ENCODE measurements around the gene TMEM45A.

TMEM45A gene

DNA sequence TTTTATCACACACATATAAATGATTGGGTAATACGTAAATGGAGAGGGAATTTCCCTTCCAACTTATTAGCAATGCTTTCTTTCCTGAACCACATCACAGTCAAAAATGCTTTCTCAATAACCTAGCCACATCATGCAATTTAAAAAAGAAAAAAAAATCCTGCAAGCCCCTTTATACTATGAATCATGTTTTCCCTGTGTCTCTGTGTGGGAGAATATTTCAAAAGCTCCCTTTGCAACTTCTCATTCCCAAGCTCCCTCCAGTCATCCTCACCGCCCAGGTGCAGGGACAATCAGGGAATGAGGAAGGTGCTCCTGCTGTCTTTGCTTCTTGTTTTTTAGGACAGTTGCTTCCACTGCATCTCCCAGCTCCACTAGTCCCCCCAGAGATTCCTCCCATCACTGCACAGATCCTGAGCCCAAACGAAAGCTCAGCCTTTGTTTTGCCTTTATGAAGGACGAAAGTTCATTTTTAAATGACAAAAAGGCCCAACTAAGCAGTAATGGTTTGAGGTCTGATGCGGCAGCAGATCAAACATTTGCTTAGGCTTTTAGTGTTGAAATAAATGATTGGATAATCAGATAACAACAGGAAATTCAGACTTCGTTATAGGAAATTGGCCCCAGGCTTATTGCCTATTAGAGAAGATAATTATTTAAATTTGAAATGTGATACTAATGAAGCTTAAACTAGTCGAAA, 69.2 kb downstream of the TMEM45A start:
- peak; percentile 53 for ATAC-seq
- TF ChIP-seq ZNF8 (CRISPR knock-in tag; IDR thresholded peaks at IDR 0.05) (no peak), ZNF565 (CRISPR knock-in tag; conservative IDR thresholded peaks at IDR 0.05; ENCODE audit: low read depth) (no peak), TOX (CRISPR knock-in tag; IDR thresholded peaks at IDR 0.05; ENCODE audit: borderline replicate concordance) (no peak), ZNF70 (CRISPR knock-in tag; IDR thresholded peaks at IDR 0.05) (no peak), RARB (CRISPR knock-in tag; IDR thresholded peaks at IDR 0.05) (no peak), BACH2 (CRISPR knock-in tag; IDR thresholded peaks at IDR 0.05; ENCODE audit: borderline replicate concordance) (no peak), ZFP3 (CRISPR knock-in tag; IDR thresholded peaks at IDR 0.05) (no peak), ESRRG (CRISPR knock-in tag; IDR thresholded peaks at IDR 0.05) (no peak), PPARA (CRISPR knock-in tag; IDR thresholded peaks at IDR 0.05; ENCODE audit: borderline replicate concordance) (no peak), GLIS3 (CRISPR knock-in tag; IDR thresholded peaks at IDR 0.05) (no peak), ZFP30 (CRISPR knock-in tag; IDR thresholded peaks at IDR 0.05) (no peak), ISL1 (CRISPR knock-in tag; IDR thresholded peaks at IDR 0.05) (peak; percentile 56), CSDC2 (CRISPR knock-in tag; IDR thresholded peaks at IDR 0.05) (no peak), TCF4 (CRISPR knock-in tag; IDR thresholded peaks at IDR 0.05; ENCODE audit: borderline replicate concordance) (peak; percentile 26; the same call in 1 of the 2 replicates), ARNTL (CRISPR knock-in tag; IDR thresholded peaks at IDR 0.05; ENCODE audit: borderline replicate concordance, low read depth) (no peak), OSR1 (CRISPR knock-in tag; IDR thresholded peaks at IDR 0.05) (no peak)
- TF ChIP-seq, protein P1, sequence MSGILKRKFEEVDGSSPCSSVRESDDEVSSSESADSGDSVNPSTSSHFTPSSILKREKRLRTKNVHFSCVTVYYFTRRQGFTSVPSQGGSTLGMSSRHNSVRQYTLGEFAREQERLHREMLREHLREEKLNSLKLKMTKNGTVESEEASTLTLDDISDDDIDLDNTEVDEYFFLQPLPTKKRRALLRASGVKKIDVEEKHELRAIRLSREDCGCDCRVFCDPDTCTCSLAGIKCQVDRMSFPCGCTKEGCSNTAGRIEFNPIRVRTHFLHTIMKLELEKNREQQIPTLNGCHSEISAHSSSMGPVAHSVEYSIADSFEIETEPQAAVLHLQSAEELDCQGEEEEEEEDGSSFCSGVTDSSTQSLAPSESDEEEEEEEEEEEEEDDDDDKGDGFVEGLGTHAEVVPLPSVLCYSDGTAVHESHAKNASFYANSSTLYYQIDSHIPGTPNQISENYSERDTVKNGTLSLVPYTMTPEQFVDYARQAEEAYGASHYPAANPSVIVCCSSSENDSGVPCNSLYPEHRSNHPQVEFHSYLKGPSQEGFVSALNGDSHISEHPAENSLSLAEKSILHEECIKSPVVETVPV (CRISPR knock-in tag; IDR thresholded peaks at IDR 0.05), result no peak
- TF ChIP-seq, protein P2, sequence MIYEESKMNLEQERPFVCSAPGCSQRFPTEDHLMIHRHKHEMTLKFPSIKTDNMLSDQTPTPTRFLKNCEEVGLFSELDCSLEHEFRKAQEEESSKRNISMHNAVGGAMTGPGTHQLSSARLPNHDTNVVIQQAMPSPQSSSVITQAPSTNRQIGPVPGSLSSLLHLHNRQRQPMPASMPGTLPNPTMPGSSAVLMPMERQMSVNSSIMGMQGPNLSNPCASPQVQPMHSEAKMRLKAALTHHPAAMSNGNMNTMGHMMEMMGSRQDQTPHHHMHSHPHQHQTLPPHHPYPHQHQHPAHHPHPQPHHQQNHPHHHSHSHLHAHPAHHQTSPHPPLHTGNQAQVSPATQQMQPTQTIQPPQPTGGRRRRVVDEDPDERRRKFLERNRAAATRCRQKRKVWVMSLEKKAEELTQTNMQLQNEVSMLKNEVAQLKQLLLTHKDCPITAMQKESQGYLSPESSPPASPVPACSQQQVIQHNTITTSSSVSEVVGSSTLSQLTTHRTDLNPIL (CRISPR knock-in tag; IDR thresholded peaks at IDR 0.05; ENCODE audit: low read depth), result no peak

DNA sequence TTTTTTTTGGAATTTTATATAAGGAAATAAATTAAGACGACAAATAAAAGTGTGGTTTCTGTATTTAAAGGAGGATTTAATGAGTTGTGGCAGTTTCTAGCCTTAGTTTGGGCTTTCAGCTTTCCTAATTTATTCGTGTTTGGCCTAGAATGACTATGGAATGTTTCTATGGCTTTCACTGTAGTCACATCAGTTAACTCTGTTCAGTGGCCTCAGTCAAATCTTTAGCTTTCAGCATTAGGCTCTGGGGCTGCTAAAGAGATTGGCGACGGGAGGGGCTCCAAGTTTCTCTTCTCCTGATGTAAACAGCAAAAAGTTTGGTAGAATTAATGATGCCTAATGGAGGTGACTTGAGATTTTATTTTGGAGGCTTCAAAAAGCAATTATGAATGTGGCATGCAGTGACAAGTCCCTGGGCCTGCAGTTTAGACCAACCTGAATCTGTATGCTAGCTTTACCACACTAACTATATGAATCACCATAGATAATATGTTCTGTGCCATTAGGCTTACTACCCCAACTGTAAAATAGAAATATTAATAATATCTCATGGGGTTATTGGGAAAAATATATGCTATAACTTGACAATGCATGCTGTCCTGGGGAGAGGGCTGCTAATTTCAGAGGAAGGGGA, 69.9 kb downstream of the TMEM45A start:
- TF ChIP-seq TOX (CRISPR knock-in tag; IDR thresholded peaks at IDR 0.05; ENCODE audit: borderline replicate concordance), result 0 out of 2 replicates have a peak, but pooled peaks have one; percentile 15
- TF ChIP-seq CSDC2 (CRISPR knock-in tag; IDR thresholded peaks at IDR 0.05), result no peak
- peak; percentile 72 for ATAC-seq

DNA sequence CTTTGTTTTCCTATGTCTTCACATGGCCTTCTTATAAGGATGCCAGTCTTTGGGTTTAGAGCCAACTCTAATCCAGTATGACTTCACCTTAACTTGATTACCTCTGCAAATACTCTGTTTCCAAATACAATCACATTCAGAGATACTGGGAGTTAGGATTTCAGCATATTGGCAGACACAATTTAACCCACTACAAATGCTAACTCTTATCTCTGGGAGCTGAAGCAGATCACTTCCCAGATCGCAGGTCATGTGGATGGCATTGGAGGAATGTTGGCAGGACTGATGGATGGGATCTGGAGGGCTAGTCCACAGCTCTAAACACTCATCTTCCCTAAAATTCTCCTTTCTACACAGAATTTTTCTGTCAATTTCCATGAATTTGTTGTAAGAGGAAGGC, 70.8 kb downstream of the TMEM45A start:
- peak; percentile 70 for ATAC-seq
- TF ChIP-seq, protein P3, sequence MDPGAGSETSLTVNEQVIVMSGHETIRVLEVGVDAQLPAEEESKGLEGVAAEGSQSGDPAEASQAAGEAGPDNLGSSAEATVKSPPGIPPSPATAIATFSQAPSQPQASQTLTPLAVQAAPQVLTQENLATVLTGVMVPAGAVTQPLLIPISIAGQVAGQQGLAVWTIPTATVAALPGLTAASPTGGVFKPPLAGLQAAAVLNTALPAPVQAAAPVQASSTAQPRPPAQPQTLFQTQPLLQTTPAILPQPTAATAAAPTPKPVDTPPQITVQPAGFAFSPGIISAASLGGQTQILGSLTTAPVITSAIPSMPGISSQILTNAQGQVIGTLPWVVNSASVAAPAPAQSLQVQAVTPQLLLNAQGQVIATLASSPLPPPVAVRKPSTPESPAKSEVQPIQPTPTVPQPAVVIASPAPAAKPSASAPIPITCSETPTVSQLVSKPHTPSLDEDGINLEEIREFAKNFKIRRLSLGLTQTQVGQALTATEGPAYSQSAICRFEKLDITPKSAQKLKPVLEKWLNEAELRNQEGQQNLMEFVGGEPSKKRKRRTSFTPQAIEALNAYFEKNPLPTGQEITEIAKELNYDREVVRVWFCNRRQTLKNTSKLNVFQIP (CRISPR knock-in tag; IDR thresholded peaks at IDR 0.05; ENCODE audit: borderline replicate concordance, low read depth), result no peak
- TF ChIP-seq ZFP3 (CRISPR knock-in tag; IDR thresholded peaks at IDR 0.05), result no peak
- TF ChIP-seq ISL1 (CRISPR knock-in tag; IDR thresholded peaks at IDR 0.05), result peak; percentile 78
- TF ChIP-seq, protein P4, sequence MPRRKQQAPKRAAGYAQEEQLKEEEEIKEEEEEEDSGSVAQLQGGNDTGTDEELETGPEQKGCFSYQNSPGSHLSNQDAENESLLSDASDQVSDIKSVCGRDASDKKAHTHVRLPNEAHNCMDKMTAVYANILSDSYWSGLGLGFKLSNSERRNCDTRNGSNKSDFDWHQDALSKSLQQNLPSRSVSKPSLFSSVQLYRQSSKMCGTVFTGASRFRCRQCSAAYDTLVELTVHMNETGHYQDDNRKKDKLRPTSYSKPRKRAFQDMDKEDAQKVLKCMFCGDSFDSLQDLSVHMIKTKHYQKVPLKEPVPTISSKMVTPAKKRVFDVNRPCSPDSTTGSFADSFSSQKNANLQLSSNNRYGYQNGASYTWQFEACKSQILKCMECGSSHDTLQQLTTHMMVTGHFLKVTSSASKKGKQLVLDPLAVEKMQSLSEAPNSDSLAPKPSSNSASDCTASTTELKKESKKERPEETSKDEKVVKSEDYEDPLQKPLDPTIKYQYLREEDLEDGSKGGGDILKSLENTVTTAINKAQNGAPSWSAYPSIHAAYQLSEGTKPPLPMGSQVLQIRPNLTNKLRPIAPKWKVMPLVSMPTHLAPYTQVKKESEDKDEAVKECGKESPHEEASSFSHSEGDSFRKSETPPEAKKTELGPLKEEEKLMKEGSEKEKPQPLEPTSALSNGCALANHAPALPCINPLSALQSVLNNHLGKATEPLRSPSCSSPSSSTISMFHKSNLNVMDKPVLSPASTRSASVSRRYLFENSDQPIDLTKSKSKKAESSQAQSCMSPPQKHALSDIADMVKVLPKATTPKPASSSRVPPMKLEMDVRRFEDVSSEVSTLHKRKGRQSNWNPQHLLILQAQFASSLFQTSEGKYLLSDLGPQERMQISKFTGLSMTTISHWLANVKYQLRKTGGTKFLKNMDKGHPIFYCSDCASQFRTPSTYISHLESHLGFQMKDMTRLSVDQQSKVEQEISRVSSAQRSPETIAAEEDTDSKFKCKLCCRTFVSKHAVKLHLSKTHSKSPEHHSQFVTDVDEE (CRISPR knock-in tag; IDR thresholded peaks at IDR 0.05), result no peak
- TF ChIP-seq TOX (CRISPR knock-in tag; IDR thresholded peaks at IDR 0.05; ENCODE audit: borderline replicate concordance), result no peak
- TF ChIP-seq OSR1 (CRISPR knock-in tag; IDR thresholded peaks at IDR 0.05), result no peak

All from SK-N-SH treated with all-trans-retinoic acid at 6 μM for 48 hours (cell line).